MG63 (cell line): Measurements from ENCODE around the gene NUTM2D. TPM values are rescaled to one million over a fixed set of nuclear protein-coding genes. Genes with fewer than 3 reads are reported as not detected.

Experiments used
- total RNA-seq: library from RNA; depleted of rRNA; stranded (reverse); fragments of >200 nt; shearing (Covaris generic); gene quantifications from 2 replicates; pipeline ENCODE4 v1.2.3, GENCODE V29; 2014; ENCODE audit warnings: low replicate concordance; rRNA removed

The NUTM2D gene
- total RNA-seq, 1 experiment from 2014 or later, result 1.5 TPM

Other genes starting within 250 kb of the NUTM2D start
- gene NUTM2A, start 132.3 kb upstream of the NUTM2D start, total RNA-seq, result 0.10 TPM in 1 of 2 replicates, not detected in the other
- gene MINPP1, start 147.1 kb downstream of the NUTM2D start, total RNA-seq, result 20.4 and 48.0 TPM in 2 replicates